H1 (cell line): Measurements from ENCODE around the gene ILF3. TPM values are rescaled to one million over a fixed set of nuclear protein-coding genes. Genes with fewer than 3 reads are reported as not detected.

ENCODE experiments used
- CTCF ChIA-PET: fragments of 300-600 bp; sonication (Branson Sonifier 250); formaldehyde crosslinking; loops from one replicate; lab custom pipeline; 2021; ENCODE audit not compliant: partially characterized antibody; lab: Charles Lee
- POLR2A ChIA-PET: fragments of 300-600 bp; sonication (Branson Sonifier 250); formaldehyde crosslinking; loops from one replicate; lab custom pipeline; 2021; ENCODE audit warnings: inconsistent platforms; ENCODE audit not compliant: partially characterized antibody; lab: Charles Lee
- DNase-seq, 2 experiments: peaks; one replicate each; pipeline versions ENCODE4 v3.0.0 to v3.0.0-alpha.2; 2010 to 2022; ENCODE audit warnings: low spot score in 2 of 2, low read depth in 1 of 2, mixed read lengths in 1 of 2
- FAIRE-seq: peaks from 2 replicates; lab custom pipeline; 2011; peaks lifted over from hg19 to GRCh38; lab: Jason Lieb, UNC
- H2AFZ ChIP-seq: 2 replicates; pipeline ENCODE4 v1.8.1; 2012; ENCODE audit warnings: low read length, inconsistent platforms
- H2AK5ac ChIP-seq: 2 replicates; pipeline ENCODE4 v1.6.1; 2013; ENCODE audit warnings: low read depth, low read length
- H2BK120ac ChIP-seq: replicated peaks from 2 replicates; pipeline ENCODE3; 2013; ENCODE audit warnings: low read depth, low read length, inconsistent platforms
- H2BK12ac ChIP-seq: 2 replicates; pipeline ENCODE4 v1.6.1; 2013; ENCODE audit warnings: low read depth, low read length
- H2BK15ac ChIP-seq: 2 replicates; pipeline ENCODE4 v1.6.1; 2013; ENCODE audit warnings: low read length
- H2BK20ac ChIP-seq: 2 replicates; pipeline ENCODE4 v1.6.1; 2013; ENCODE audit warnings: low read length
- H2BK5ac ChIP-seq: 2 replicates; pipeline ENCODE4 v1.6.1; 2013; ENCODE audit warnings: low read depth, low read length
- H3K14ac ChIP-seq: 2 replicates; pipeline ENCODE4 v1.6.1; 2013; ENCODE audit warnings: inconsistent platforms; ENCODE audit not compliant: insufficient read length
- H3K18ac ChIP-seq: 2 replicates; pipeline ENCODE4 v1.6.1; 2013; ENCODE audit warnings: low read length; ENCODE audit errors: extremely low read depth
- H3K23ac ChIP-seq: 2 replicates; pipeline ENCODE4 v1.6.1; 2013; ENCODE audit warnings: inconsistent platforms; ENCODE audit not compliant: insufficient read length
- H3K23me2 ChIP-seq: 2 replicates; pipeline ENCODE4 v1.6.1; 2013; ENCODE audit warnings: low read depth, low read length
- H3K27ac ChIP-seq: 2 replicates; pipeline ENCODE4 v1.6.1; 2011; ENCODE audit warnings: low read depth, low read length, inconsistent platforms
- H3K27me3 ChIP-seq, 4 experiments: replicated peaks in 1 of 4; 1 replicate in 1 of 4; 2 replicates in 3 of 4; pipeline versions ENCODE4 v1.6.1 to v1.8.1; 2011 to 2013; ENCODE audit warnings: low read length in 3 of 4, mild to moderate bottlenecking in 3 of 4, inconsistent platforms in 2 of 4, mixed read lengths in 2 of 4, moderate library complexity in 1 of 4; ENCODE audit not compliant: control insufficient read depth in 3 of 4, insufficient read depth in 3 of 4; ENCODE audit errors: extremely low read depth in 1 of 4
- H3K36me3 ChIP-seq, 4 experiments: 2 replicates each; pipeline versions ENCODE4 v1.6.1 to v1.8.1; 2011 to 2013; ENCODE audit warnings: mild to moderate bottlenecking in 4 of 4, low read length in 3 of 4, moderate library complexity in 2 of 4, control low read depth in 1 of 4, inconsistent platforms in 1 of 4; ENCODE audit not compliant: insufficient read depth in 4 of 4, control insufficient read depth in 2 of 4
- H3K4ac ChIP-seq: replicated peaks from 2 replicates; pipeline ENCODE3; 2013; ENCODE audit warnings: low read length, low read depth, mixed read lengths, inconsistent platforms; ENCODE audit not compliant: insufficient read length
- H3K4me1 ChIP-seq, 4 experiments: replicated peaks in 1 of 4; 1 replicate in 1 of 4; 2 replicates in 3 of 4; pipeline versions ENCODE4 v1.6.1 to v1.8.1; 2011 to 2013; ENCODE audit warnings: low read length in 3 of 4, inconsistent platforms in 2 of 4, mixed read lengths in 1 of 4; ENCODE audit not compliant: insufficient read depth in 4 of 4, control insufficient read depth in 3 of 4
- H3K4me2 ChIP-seq, 2 experiments: 2 replicates each; pipeline versions ENCODE4 v1.6.1 to v1.8.1; 2011 to 2013; ENCODE audit warnings: low read depth in 2 of 2, low read length in 2 of 2, control low read depth in 1 of 2, inconsistent platforms in 1 of 2, mild to moderate bottlenecking in 1 of 2; ENCODE audit not compliant: insufficient read depth in 1 of 2
- H3K4me3 ChIP-seq, 4 experiments: fragments of 200-600, 300-600 bp in 1 of 4; sonication (generic), shearing (Covaris generic), sonication (Bioruptor Twin) in 1 of 4; 2 replicates each; pipeline versions ENCODE4 v1.5.1 to v1.8.1; 2011 to 2016; ENCODE audit warnings: low read length in 4 of 4, low read depth in 3 of 4, control low read depth in 2 of 4, inconsistent platforms in 2 of 4, mild to moderate bottlenecking in 2 of 4, mixed read lengths in 1 of 4, moderate library complexity in 1 of 4; ENCODE audit not compliant: insufficient read depth in 2 of 4; ENCODE audit errors: extremely low read depth in 1 of 4
- H3K56ac ChIP-seq: replicated peaks from 2 replicates; pipeline ENCODE3; 2013; ENCODE audit warnings: low read depth, mild to moderate bottlenecking, mixed read lengths, low read length, inconsistent platforms; ENCODE audit not compliant: insufficient read length
- H3K79me1 ChIP-seq: 2 replicates; pipeline ENCODE4 v1.6.1; 2013; ENCODE audit warnings: low read depth, low read length, control low read depth
- H3K79me2 ChIP-seq, 2 experiments: 2 replicates each; pipeline versions ENCODE4 v1.6.1 to v1.8.1; 2012 to 2013; ENCODE audit warnings: low read length in 2 of 2, mild to moderate bottlenecking in 2 of 2, inconsistent platforms in 1 of 2; ENCODE audit not compliant: insufficient read depth in 2 of 2, control insufficient read depth in 1 of 2
- H3K9ac ChIP-seq, 4 experiments: replicated peaks in 1 of 4; 1 replicate in 1 of 4; 2 replicates in 3 of 4; pipeline versions ENCODE4 v1.6.1 to v1.8.1; 2011 to 2013; ENCODE audit warnings: low read depth in 3 of 4, low read length in 3 of 4, control low read depth in 2 of 4, mild to moderate bottlenecking in 2 of 4, moderate library complexity in 2 of 4, inconsistent platforms in 1 of 4; ENCODE audit errors: extremely low read depth in 1 of 4
- H3K9me3 ChIP-seq, 2 experiments: 2 replicates each; pipeline versions ENCODE4 v1.6.1 to v1.8.1; 2012 to 2013; ENCODE audit warnings: mild to moderate bottlenecking in 2 of 2, moderate library complexity in 2 of 2, control low read depth in 1 of 2, inconsistent platforms in 1 of 2, low read depth in 1 of 2, low read length in 1 of 2, mixed read lengths in 1 of 2; ENCODE audit not compliant: insufficient read depth in 2 of 2
- H4K20me1 ChIP-seq, 2 experiments: replicated peaks in 1 of 2; 2 replicates each; pipeline versions ENCODE3 to v1.8.1; 2011 to 2013; ENCODE audit warnings: inconsistent platforms in 2 of 2, low read length in 2 of 2, mild to moderate bottlenecking in 1 of 2; ENCODE audit not compliant: insufficient read depth in 2 of 2, control insufficient read depth in 1 of 2
- H4K5ac ChIP-seq: 2 replicates; pipeline ENCODE4 v1.6.1; 2013; ENCODE audit warnings: low read length, low read depth, mixed read lengths, inconsistent platforms; ENCODE audit not compliant: insufficient read length
- H4K8ac ChIP-seq: 2 replicates; pipeline ENCODE4 v1.8.0; 2013; ENCODE audit warnings: mild to moderate bottlenecking, moderate library complexity, low read length, inconsistent platforms; ENCODE audit not compliant: insufficient read depth; ENCODE audit errors: extremely low read depth
- H4K91ac ChIP-seq: replicated peaks from 2 replicates; pipeline ENCODE3; 2013; ENCODE audit warnings: low read length, mixed read lengths, inconsistent platforms; ENCODE audit not compliant: insufficient read length
- BCL11A ChIP-seq, 2 experiments: IDR thresholded peaks; one replicate each; pipeline ENCODE4 v1.6.1; 2011; ENCODE audit warnings: low read depth in 2 of 2, low read length in 2 of 2, mild to moderate bottlenecking in 2 of 2
- KDM1A ChIP-seq: fragments of 200-600, 300-600 bp; sonication (generic); IDR thresholded peaks from 2 replicates; pipeline ENCODE4 v1.7.1; 2016; ENCODE audit warnings: mild to moderate bottlenecking, low read length, borderline replicate concordance
- SIN3A ChIP-seq, 2 experiments: IDR thresholded peaks in 1 of 2; conservative IDR thresholded peaks in 1 of 2; 2 replicates each; pipeline ENCODE4 v1.6.1; 2011 to 2012; ENCODE audit warnings: low read length in 2 of 2, improper control_type of control experiment in 1 of 2, low read depth in 1 of 2, mild to moderate bottlenecking in 1 of 2
- SP1 ChIP-seq: IDR thresholded peaks from 2 replicates; pipeline ENCODE4 v1.6.1; 2011; ENCODE audit warnings: low read depth, low read length
- TBP ChIP-seq: IDR thresholded peaks from 2 replicates; pipeline ENCODE4 v1.6.1; 2011; ENCODE audit warnings: low read depth, low read length, improper control_type of control experiment
- WGBS, 2 experiments: shearing (Covaris generic) in 1 of 2; methylation state at CpG; one replicate each; pipeline versions ENCODE4 v1.1.6 to v1.1.7; 2013 to 2015; ENCODE audit warnings: low lambda C conversion rate in 2 of 2, mixed read lengths in 2 of 2, inconsistent platforms in 1 of 2, low coverage in 1 of 2, missing lambda C conversion rate in 1 of 2; ENCODE audit not compliant: insufficient replicate concordance in 2 of 2, insufficient coverage in 1 of 2, insufficient read length in 1 of 2; ENCODE audit errors: extremely low coverage in 1 of 2, missing lambda C conversion rate in 1 of 2; 5-methylcytosine and 5-hydroxymethylcytosine counted together
- polyA plus RNA-seq, 7 experiments: library from polyadenylated mRNA; depleted of rRNA in 3 of 7; stranded (reverse) in 5 of 7; unstranded in 2 of 7; fragments of >200 nt in 5 of 7; fragments of 200-250 nt in 2 of 7; gene quantifications; 1 replicate in 5 of 7; 2 replicates in 1 of 7; 4 replicates in 1 of 7; pipeline versions ENCODE4 v1.2.1 to v1.2.3, GENCODE V29; 2011 to 2013; ENCODE audit warnings: missing spikeins in 2 of 7, mixed read lengths in 2 of 7
- total RNA-seq: library from RNA; stranded (reverse); fragmentation: NEBNext Ultra II Directional; extraction: Animal tissue kit (Norgen Biotek cat#: 25700); gene quantifications from 2 replicates; pipeline ENCODE4 v1.2.1, GENCODE V29; 2021

Gene ILF3
- total and polyA plus RNA-seq, 2 of the 8 experiments (the other 6 are each of a cell fraction or from before 2014, with no cell fraction given) = 291 to 695 TPM

DNA sequence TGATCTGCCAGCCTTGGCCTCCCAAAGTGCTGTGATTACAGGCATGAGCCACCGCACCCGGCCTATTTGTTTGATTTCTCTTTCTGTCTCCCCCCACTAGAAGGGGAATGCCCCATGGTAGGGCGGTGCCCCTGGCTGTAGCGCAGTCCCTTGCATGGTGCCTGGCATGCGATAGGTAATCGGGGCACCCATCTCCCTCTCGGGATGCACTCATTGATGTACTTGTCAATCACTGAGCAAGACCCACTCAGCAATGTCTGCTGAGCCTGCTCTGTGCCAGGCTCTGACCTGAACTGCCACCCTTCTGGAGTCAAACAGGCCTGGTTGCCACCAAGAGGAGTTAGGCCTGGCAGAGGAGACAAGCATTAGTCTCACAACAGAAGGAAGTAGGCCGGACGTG, 83.6 kb downstream of the ILF3 start:
- Histone ChIP-seq H4K91ac (no peak overlapping the region), H4K8ac (no peak overlapping the region), H3K27ac (no peak overlapping the region), H4K20me1 (peaks cover 6 to 7% of the 10 kb centered on the region in 2 experiments), H2BK5ac (peak overlapping the region; percentile 55; the same call in 1 of the 2 replicates), H3K14ac (no peak overlapping the region), H2AFZ (no peak overlapping the region), H3K27me3 (no peaks in the 10 kb centered on the region), H3K36me3 (no peaks in the 10 kb centered on the region), H4K5ac (no peak overlapping the region), H3K4me1 (no peaks in the 10 kb centered on the region), H3K4ac (no peak overlapping the region), H3K4me2 (no peak overlapping the region), H2AK5ac (no peak overlapping the region), H2BK20ac (no peak overlapping the region), H3K18ac (no peak overlapping the region), H3K56ac (no peak overlapping the region), H2BK120ac (no peak overlapping the region), H3K9ac (no peak overlapping the region), H3K4me3 (no peak overlapping the region), H3K79me2 (peaks cover 0 to 67% of the 10 kb centered on the region in 2 experiments; a peak in 3 of 4 replicates), H3K23ac (no peak overlapping the region), H2BK15ac (no peak overlapping the region), H3K23me2 (no peaks in the 10 kb centered on the region), H3K79me1 (peaks cover 10% of the 10 kb centered on the region), H3K9me3 (no peaks in the 10 kb centered on the region), H2BK12ac (no peak overlapping the region)
- WGBS, 2 experiments = 92% methylated on average over 9 of the region's 9 CpGs; no CpG with 5 or more reads in 1 of the 2 experiments
- FAIRE-seq (no peak), DNase-seq (no peak)
- ChIA-PET POLR2A (interaction anchor here (2.1 kb wide), 1 partner anchor 20 kb away, joined by 10 read pairs; the partner anchor contains the start of gene DNM2), CTCF (no interaction called here)
- no peak for TF ChIP-seq KDM1A
- no peak for TF ChIP-seq BCL11A (IDR thresholded peaks at IDR 0.05; ENCODE audit: low read depth in 2 of 2, low read length in 2 of 2)
- no peak for TF ChIP-seq SIN3A (conservative IDR thresholded peaks at IDR 0.05 in 1 of 2, IDR thresholded peaks at IDR 0.05 in 1 of 2; ENCODE audit: low read depth in 1 of 2, low read length in 2 of 2)
- no peak for TF ChIP-seq SP1
- TF ChIP-seq TBP = no peak
